Measurements from ENCODE around the gene MUSK.

- TF ChIP-seq CTCF (IDR thresholded peaks at IDR 0.05) (no peak), POLR2AphosphoS5 (IDR thresholded peaks at IDR 0.05) (no peak), EP300 (IDR thresholded peaks at IDR 0.05) (no peak)
Observed at GRCh38 chr9:110745676-110746075, 77.1 kb downstream of the MUSK start.

Data from esophagus muscularis mucosa (tissue), 4 donors.